Keratinocyte (primary cell): ENCODE results near the gene EIF3J. TPM values are rescaled to one million over a fixed set of nuclear protein-coding genes. Genes with fewer than 3 reads are reported as not detected.
"Not testable (repeated sequence)": the region's sequence is repeated elsewhere in the genome, so short reads cannot be mapped to it uniquely, and the experiment has no call there.

ENCODE experiments used
- DNase-seq: peaks from one replicate; pipeline ENCODE4 v3.0.0-alpha.2; 2011; ENCODE audit warnings: low read depth, missing footprints, low spot score
- FAIRE-seq: peaks from 2 replicates; lab custom pipeline; 2011; peaks lifted over from hg19 to GRCh38; lab: Jason Lieb, UNC
- H2AFZ ChIP-seq: 2 replicates; pipeline ENCODE4 v1.6.0; 2012; ENCODE audit warnings: low read length, control low read depth, inconsistent platforms; ENCODE audit not compliant: control insufficient read depth
- H3K27ac ChIP-seq: 2 replicates; pipeline ENCODE4 v1.5.1; 2011; ENCODE audit warnings: low read length; ENCODE audit not compliant: control insufficient read depth, insufficient read depth
- H3K27me3 ChIP-seq: 3 replicates; pipeline ENCODE4 v1.6.0; 2011; ENCODE audit warnings: low read length; ENCODE audit not compliant: control insufficient read depth, insufficient read depth; ENCODE audit errors: extremely low read depth
- H3K36me3 ChIP-seq, 2 experiments: 2 replicates in 1 of 2; 3 replicates in 1 of 2; pipeline ENCODE4 v1.5.1; 2011; ENCODE audit warnings: low read length in 2 of 2, mild to moderate bottlenecking in 1 of 2; ENCODE audit not compliant: control insufficient read depth in 2 of 2, insufficient read depth in 2 of 2; ENCODE audit errors: extremely low read depth in 1 of 2
- H3K4me1 ChIP-seq: 3 replicates; pipeline ENCODE4 v1.5.1; 2011; ENCODE audit warnings: low read length; ENCODE audit not compliant: control insufficient read depth, insufficient read depth; ENCODE audit errors: extremely low read depth
- H3K4me2 ChIP-seq: 3 replicates; pipeline ENCODE4 v1.6.0; 2011; ENCODE audit warnings: low read depth, low read length; ENCODE audit not compliant: control insufficient read depth, insufficient read depth; ENCODE audit errors: extremely low read depth
- H3K4me3 ChIP-seq, 3 experiments: fragments of 200-600 bp in 1 of 3; sonication (generic) in 1 of 3; 2 replicates in 2 of 3; 3 replicates in 1 of 3; pipeline ENCODE4 v1.5.1; 2011 to 2016; ENCODE audit warnings: low read length in 3 of 3, mild to moderate bottlenecking in 3 of 3, control low read depth in 2 of 3, inconsistent platforms in 1 of 3, low read depth in 1 of 3, mixed read lengths in 1 of 3, mixed run types in 1 of 3, moderate library complexity in 1 of 3; ENCODE audit not compliant: control insufficient read depth in 2 of 3, insufficient read depth in 2 of 3; ENCODE audit errors: extremely low read depth in 1 of 3
- H3K79me2 ChIP-seq: 2 replicates; pipeline ENCODE4 v1.6.0; 2012; ENCODE audit warnings: low read length; ENCODE audit not compliant: control insufficient read depth, insufficient read depth
- H3K9ac ChIP-seq: 3 replicates; pipeline ENCODE4 v1.6.0; 2011; ENCODE audit warnings: low read length; ENCODE audit not compliant: control insufficient read depth, insufficient read depth; ENCODE audit errors: extremely low read depth
- H3K9me1 ChIP-seq: 3 replicates; pipeline ENCODE4 v1.6.0; 2011; ENCODE audit warnings: low read length; ENCODE audit not compliant: control insufficient read depth, insufficient read depth; ENCODE audit errors: extremely low read depth
- H3K9me3 ChIP-seq: 2 replicates; pipeline ENCODE4 v1.5.1; 2012; ENCODE audit warnings: low read depth, low read length; ENCODE audit not compliant: control insufficient read depth
- H4K20me1 ChIP-seq: 3 replicates; pipeline ENCODE4 v1.6.0; 2011; ENCODE audit warnings: low read length; ENCODE audit not compliant: control insufficient read depth, insufficient read depth; ENCODE audit errors: extremely low read depth
- CTCF ChIP-seq, 3 experiments: IDR thresholded peaks in 1 of 3; conservative IDR thresholded peaks in 1 of 3; optimal IDR thresholded peaks in 1 of 3; 2 replicates in 2 of 3; 3 replicates in 1 of 3; pipeline versions ENCODE3 to v1.5.1; 2011; ENCODE audit warnings: low read length in 3 of 3, mild to moderate bottlenecking in 3 of 3, moderate library complexity in 2 of 3, control low read depth in 1 of 3, inconsistent platforms in 1 of 3; ENCODE audit not compliant: insufficient read depth in 2 of 3; ENCODE audit errors: extremely low read depth in 1 of 3
- EZH2 ChIP-seq: IDR thresholded peaks from one replicate; pipeline ENCODE4 v1.6.1; 2012; ENCODE audit warnings: inconsistent platforms, mild to moderate bottlenecking, low read length, moderate library complexity
- dilution Hi-C: fragments of 300-500 bp; cut with MboI; formaldehyde crosslinking; loops from one replicate; pipeline ENCODE4 v1.7.0; 2020; ENCODE audit warnings: low sequenced_read_pairs; ENCODE audit not compliant: extremely low pct_ligation_motif_present
- polyA plus RNA-seq, 5 experiments: library from polyadenylated mRNA; depleted of rRNA in 3 of 5; stranded (reverse) in 3 of 5; stranded (forward) in 1 of 5; unstranded in 1 of 5; fragments of >200 nt; gene quantifications; 1 replicate in 1 of 5; 2 replicates in 3 of 5; 3 replicates in 1 of 5; pipeline versions ENCODE4 v1.2.1 to v1.2.3, GENCODE V29; 2011 to 2012; ENCODE audit warnings: missing spikeins in 2 of 5, low read depth in 1 of 5, low replicate concordance in 1 of 5

EIF3J gene
- polyA plus RNA-seq, 1 donor (not counting 4 experiments of a cell fraction or from before 2014, with no cell fraction given), result 99.4 TPM

GRCh38 chr15:44529864-44530604, 6.9 kb upstream of the EIF3J start:
- Histone ChIP-seq H3K9ac (no peak overlapping the region), H4K20me1 (no peaks in the 10 kb centered on the region), H3K4me2 (no peak overlapping the region), H3K9me1 (no peaks in the 10 kb centered on the region), H3K79me2 (peaks cover 1% of the 10 kb centered on the region), H3K4me3 (no peak overlapping the region), H3K36me3 (peaks cover 0 to 6% of the 10 kb centered on the region in 2 experiments), H3K4me1 (peaks cover 8% of the 10 kb centered on the region), H3K27ac (no peak overlapping the region), H2AFZ (no peak overlapping the region), H3K9me3 (no peaks in the 10 kb centered on the region), H3K27me3 (no peaks in the 10 kb centered on the region)
- TF ChIP-seq EZH2 (no peak), CTCF (optimal IDR thresholded peaks at IDR 0.05 in 1 of 3, IDR thresholded peaks at IDR 0.05 in 1 of 3, conservative IDR thresholded peaks at IDR 0.05 in 1 of 3; ENCODE audit: extremely low read depth in 1 of 3, insufficient read depth in 2 of 3, low read length in 3 of 3) (no peak)
- FAIRE-seq (no peak), DNase-seq (no peak)
- dilution Hi-C loops, result no loop called here

GRCh38 chr15:44530653-44531052, 6.3 kb upstream of the EIF3J start:
- FAIRE-seq, result no peak
- Histone ChIP-seq H3K4me1 (peaks cover 11% of the 10 kb centered on the region), H3K27ac (no peak overlapping the region), H3K9me1 (no peaks in the 10 kb centered on the region), H3K4me2 (no peak overlapping the region), H3K79me2 (peaks cover 8% of the 10 kb centered on the region), H2AFZ (no peak overlapping the region), H3K4me3 (no peak overlapping the region), H3K27me3 (no peaks in the 10 kb centered on the region), H4K20me1 (no peaks in the 10 kb centered on the region), H3K9me3 (no peaks in the 10 kb centered on the region), H3K9ac (no peak overlapping the region), H3K36me3 (no peaks in the 10 kb centered on the region)
- DNase-seq, result no peak
- no peak for TF ChIP-seq CTCF (optimal IDR thresholded peaks at IDR 0.05 in 1 of 3, IDR thresholded peaks at IDR 0.05 in 1 of 3, conservative IDR thresholded peaks at IDR 0.05 in 1 of 3; ENCODE audit: extremely low read depth in 1 of 3, insufficient read depth in 2 of 3, low read length in 3 of 3)
- TF ChIP-seq EZH2, result no peak
- dilution Hi-C loops, result no loop called here

GRCh38 chr15:44532275-44532674, 4.7 kb upstream of the EIF3J start:
- DNase-seq, H3K36me3 ChIP-seq, dilution Hi-C loops: not testable (repeated sequence)

More at GRCh38 chr15:44532275-44532674, 4.7 kb upstream of the EIF3J start:
- not testable (repeated sequence) for H3K4me2 ChIP-seq, FAIRE-seq, H3K9ac ChIP-seq, H2AFZ ChIP-seq, H3K9me3 ChIP-seq, H4K20me1 ChIP-seq, H3K27ac ChIP-seq, H3K27me3 ChIP-seq, H3K4me3 ChIP-seq, H3K9me1 ChIP-seq
- Histone ChIP-seq H3K4me1 (peaks cover 14% of the 10 kb centered on the region), H3K79me2 (peaks cover 13% of the 10 kb centered on the region)
